GM18867 (cell line): ENCODE data around the gene SFRP5.
A peak's percentile ranks its signal among the peaks of the same experiment; 100 is the strongest.

ENCODE experiments used
- ATAC-seq: cut with Tn5 transposase; IDR thresholded peaks from one replicate; pipeline ENCODE4 v1.9.1; 2021; ENCODE audit warnings: mild to moderate bottlenecking, moderate library complexity; ENCODE audit not compliant: unreplicated experiment

The SFRP5 gene

DNA sequence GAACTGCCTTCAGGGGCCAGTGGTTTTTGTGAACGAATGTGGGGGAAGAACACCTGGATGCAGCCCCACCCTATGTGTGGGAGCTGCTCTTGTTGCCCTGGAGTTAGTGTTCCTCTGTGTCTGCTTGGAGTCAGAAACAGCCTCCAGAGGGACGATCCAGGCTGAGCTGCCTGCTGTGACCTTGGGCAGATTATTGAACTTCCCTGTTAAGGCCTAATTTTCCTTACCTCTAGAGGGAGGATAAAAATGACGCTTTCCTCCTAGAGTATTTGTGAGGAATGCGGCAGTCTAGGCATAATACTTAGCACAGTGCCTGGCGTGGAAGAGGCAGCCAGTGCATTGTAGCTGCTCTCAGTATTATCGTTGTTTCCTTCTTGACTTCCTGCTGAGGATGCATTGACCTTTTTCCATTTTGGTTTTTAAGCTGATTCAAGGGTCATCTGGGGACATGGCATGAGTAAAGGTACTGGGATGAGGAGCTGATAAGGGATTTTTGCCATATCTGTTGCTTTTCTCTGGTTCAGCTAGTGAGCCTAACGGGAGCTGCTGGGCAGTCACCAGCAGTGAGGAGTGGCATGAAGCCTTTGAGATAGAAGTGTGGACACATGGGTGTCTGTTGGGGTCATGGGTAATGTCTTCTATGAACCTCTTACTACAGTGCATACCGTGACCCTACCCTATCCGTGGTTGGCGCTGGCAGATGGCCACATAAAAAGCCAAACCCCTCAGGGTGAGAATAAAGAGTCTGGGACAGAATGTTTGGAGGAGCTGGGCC lies 28.4 kb downstream of the SFRP5 start:
- no peak for ATAC-seq

DNA sequence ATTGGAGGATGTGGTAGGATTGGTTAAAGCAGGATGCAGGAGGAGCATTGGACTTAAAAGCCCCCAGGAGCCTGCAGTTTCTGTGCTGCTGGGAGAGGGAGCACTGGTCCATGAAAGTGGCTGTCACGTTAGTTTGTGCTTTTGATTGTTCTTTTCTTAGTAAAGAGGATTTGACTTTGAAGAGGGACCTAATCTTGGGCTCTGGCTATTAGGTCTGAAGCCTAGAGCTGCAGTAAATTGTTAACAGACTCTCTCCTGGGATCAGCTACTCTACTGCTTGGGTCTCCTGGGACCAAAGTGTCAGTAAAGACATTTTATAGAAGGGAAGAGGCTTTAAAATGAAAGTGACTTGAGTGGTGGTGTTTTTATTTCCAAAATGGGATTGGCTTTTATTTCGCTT lies 31.2 kb downstream of the SFRP5 start:
- ATAC-seq, result no peak

DNA sequence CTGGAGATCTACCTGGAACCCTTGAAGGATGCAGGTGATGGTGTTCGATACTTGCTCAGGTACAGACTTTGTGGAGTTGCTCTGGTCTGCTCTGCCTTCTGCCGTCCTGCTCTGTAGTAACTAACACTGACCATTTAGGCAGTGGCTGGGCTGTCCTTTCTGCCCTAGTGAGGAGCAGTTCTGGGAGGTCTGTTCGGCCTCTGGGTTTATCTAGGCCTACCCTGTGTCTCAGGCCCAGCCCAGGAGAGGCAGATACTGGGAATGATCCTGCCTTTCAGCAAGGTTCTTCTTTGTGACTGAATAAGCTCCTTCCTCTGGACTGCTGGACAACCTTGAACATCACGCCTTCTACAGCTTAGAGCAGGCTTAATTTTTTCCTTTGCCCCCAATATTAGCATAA lies 33.2 kb downstream of the SFRP5 start:
- no peak for ATAC-seq

DNA sequence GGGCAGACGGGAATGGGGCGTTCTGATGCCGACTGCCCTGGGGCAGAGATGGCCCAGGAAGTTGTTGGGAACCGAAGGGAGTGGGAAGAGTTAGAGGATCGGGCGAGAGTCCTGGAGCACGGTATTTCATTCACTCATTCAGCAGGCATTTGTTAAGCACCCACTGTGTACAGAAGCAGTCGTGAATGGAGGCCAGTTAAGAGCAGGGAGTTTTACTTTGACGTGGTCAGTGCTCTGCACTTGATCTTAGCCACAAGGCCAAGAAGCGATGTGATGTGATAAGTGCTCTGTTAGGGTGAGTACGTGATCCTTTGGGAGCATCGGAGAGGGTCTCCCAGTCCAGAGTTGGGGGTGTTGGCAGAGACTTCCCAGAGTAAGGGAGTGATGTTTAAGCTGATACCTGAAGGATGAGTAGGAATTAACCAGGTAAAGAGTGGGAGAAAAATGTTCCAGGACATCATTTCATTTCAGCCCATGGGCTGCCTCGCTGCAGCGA lies 34.0 kb downstream of the SFRP5 start:
- ATAC-seq, result peak; percentile 12

DNA sequence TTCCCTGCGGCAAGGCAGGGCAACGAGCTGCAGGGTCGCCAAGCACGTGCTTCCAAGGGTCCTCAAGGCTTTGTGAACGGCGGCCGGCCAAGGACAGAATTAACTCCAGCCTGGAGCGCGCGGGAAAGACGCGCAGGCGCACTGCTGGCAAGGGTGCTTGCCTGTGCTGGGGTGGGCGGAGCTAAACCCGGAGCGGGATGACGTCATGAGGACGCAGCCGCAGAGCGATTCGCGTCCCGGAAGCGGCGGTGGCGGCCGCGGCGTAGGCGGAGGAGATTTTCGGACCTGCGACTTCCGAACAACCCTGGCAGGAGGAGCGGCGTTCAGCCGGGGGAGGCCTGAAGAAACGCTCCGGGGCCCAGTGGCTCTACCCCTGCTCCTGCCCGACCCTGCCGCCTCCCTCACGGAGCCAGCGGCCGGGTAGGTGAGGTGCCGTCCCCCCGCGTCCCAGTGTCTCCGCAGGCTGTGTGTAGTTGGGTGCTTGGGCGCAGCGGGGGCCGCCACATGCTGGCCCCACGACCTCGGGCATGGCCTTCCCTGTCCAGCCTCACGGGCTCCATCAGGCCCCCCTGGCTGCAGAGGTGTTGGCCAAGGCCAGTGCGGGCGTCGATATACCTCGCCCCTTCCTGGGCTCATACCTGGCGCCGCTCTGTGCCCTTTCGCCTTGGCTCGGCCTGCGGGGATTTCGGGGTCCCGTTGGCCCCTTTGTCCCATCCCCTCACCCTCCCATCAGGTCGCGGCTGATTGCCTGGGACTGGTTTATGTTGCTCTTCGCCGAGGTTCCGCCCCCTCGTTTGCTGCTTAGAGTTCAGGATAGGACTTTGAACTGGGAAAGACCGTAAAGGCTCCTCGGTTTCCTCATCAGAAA lies 34.7 kb downstream of the SFRP5 start, which contains the start of gene ZFYVE27:
ZFYVE27 (plus strand) TSS at position 227 of the 868 bp plus-strand sequence. CDS start 1,350 bp downstream, outside the sequence.
- peak; percentile 87 for ATAC-seq

DNA sequence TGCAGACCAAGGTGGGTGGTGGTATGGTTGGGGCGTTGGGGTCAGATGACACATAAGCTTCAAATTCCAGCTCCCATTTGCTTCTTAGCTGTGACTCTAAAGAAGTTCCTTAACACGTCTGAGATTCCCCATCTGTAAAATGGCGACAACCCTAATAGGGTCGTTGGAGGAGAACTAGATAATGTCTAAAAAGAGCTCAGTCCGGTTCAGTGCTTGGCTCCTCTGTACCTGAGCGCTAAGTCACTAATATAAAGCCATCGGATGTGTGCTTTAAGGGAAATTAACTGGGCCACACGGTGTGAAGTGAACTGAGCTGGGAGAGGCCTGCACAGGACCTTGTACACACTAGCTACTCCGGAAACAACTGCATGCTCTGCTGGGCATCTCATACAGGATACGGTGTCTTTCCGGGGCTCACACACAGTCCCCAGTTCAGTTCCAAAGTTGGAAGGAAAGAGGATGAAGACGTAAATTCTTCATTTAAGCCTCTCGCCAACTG lies 35.3 kb downstream of the SFRP5 start:
- ATAC-seq, result peak; percentile 25

DNA sequence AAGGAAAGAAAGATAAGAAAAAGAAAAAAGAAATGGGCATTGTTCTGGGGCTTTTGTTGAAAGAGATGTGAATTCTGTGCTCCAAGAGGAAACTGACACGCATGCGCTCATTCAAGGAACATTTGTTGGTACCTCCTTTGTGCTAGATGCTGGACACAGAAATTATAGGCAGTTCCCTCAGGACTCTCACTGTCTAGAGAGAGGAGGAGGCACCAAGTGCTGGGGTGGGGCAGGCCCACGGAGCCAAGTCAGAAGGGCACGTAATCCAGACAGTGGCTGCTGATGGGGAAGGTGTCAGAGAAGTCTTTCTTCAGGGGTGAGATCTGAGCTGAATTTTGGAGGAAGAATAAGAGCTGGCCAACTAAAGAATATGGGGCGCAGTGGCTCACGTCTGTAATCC lies 37.8 kb downstream of the SFRP5 start:
- ATAC-seq, result no peak

DNA sequence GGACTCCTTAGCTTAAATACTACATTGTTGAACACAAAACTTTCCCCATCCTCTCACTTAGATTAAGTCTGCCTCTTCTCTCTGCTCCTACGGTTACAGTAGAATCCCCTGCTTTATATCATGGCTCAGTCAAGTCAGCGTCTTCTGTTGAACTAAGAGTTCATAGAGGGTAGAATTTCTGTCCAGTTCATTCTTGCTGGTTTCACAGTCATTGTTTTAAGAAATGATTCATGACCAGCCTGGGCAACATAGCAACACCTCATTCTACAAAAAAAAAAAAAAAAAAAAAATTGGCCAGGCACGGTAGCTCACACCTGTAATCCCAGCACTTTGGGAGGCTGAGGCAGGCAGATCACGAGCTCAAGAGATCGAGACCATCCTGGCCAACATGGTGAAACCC lies 38.5 kb downstream of the SFRP5 start:
- ATAC-seq, result no peak

DNA sequence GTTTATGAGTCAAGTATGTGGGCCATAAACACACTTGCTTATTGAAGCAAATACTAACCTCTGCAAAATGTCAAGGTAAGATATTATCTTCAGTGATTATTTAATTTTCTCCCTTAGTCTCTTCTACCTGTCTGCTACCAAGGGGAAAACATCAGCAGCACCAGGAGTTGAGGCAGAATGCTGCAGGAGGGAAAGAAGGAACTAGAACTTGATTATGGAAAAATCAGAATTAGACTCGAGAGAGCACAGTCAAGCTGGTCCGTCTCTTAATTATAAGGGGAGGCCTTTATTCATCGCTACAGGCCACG lies 39.8 kb downstream of the SFRP5 start:
- no peak for ATAC-seq

DNA sequence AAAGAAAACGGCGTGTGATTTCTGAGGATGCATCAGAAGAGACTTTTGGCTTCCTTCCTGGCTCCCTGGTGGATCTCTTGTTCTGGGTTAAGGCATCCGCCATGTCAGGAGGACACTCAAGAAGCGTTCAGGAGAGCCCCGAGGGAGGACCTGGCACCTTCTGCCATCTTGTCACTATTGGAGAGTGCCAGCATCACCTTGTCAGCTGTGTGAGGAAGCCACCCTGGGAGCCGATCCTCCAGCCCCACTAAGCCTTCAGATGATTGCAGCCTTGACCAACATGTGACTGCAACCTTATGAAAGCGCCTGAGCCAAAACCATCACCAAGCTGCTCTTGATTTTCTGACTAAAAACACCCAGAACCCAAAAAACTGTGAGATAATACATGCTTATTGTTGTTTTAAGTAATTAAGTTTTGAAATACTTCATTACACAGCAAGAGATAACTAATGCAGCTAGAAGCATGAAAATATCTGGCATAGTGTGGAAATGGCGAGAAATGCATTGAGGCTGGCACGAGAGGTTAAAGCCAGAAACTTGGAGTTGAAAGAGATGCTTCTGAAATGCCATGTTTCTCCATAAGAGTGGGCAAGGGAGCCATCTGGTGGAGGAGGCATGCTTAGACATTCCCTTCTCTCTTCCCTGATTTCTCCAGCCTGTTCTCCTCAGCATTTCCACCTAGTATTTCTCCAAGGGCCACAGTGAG lies 40.3 kb downstream of the SFRP5 start:
- ATAC-seq, result no peak

DNA sequence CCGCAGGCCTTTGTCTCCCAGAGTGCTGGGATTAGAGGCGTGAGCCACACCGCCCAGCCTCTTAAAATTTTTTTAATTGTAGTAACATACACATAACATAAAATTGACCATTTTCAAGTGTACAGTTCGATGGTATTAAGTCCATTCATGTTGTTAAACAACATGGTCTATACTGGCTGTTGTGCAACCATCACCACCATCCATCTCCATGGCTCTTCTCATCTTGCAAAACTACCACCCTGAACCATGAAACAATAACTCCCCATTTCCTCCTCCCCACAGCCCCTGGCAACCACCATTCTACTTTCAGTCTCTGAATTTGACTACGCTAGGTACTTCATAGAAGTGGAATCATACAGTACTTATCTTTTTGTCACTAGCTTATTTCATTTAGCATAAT lies 42.8 kb downstream of the SFRP5 start:
- no peak for ATAC-seq

DNA sequence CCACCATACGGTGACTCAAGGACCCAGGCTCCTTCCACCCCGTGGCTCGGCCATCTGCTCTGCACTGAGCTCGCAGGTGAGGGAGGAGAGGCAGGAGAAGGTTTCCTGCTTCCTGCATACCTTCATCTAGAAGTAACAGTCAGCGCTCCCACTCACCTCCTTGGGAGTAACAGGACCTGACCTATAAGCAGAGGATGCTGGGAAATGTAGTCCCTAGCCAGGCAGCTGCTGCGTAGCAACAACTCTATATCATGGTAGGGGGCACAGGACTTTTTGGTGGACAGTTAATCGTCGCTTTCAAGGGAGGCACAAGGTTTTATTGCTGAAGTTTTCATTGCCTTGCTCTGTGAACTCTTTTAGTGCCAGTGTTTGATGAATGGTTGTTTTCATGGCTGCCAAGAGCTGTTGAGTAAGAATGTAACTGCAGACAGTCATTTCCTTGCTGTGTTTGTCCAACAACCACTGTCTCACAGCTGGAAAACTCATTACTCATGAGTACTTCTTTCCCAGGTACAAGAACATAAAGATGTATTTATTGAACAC lies 45.1 kb downstream of the SFRP5 start:
- no peak for ATAC-seq

DNA sequence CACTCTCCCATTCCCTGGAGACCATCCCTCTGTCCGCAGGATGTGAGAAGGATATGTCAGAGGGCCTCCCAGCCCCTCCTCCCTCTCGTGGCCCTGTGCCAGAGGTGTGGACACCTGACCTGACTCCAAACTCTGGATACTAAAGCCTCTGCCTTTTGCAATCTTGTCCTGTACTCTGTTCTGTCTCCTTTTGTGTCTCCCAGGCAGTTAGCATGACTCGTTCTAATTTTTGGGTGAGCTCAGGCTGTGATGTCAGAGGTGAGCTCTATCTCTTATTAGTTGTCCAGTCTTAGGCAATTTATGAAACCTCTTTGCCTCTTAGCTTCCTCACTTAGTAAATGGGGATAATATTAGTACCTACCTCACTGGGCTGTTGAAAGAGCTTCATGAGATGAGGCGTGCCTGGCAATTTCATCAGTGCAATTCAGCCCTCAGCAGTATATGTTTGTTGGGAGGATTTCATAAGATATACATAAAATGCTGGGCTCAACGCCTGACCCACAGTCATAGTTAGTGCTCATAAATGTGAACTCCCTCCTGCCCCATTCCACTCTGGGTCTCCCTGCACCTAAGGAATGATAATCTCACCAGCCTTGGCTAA lies 47.4 kb downstream of the SFRP5 start:
- no peak for ATAC-seq

DNA sequence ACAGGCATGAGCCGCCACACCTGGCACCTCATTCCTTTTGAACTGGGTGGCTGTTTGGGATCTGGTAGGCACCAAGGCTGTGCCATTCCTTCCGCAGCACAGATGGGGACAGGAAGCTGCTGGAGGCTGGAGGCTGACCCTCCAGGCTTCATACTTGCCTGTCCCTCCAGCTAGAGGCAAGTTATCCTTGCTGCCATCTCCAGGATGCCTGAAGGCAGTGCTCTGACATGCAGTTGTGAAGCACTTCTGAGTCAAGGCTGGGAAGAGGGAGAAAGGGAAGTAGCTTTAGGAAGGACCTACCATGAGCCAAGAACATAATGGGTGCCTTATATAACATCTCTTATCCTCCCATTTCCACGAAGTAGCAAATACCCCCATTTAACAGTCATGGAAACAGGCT lies 48.8 kb downstream of the SFRP5 start:
- ATAC-seq, result no peak

DNA sequence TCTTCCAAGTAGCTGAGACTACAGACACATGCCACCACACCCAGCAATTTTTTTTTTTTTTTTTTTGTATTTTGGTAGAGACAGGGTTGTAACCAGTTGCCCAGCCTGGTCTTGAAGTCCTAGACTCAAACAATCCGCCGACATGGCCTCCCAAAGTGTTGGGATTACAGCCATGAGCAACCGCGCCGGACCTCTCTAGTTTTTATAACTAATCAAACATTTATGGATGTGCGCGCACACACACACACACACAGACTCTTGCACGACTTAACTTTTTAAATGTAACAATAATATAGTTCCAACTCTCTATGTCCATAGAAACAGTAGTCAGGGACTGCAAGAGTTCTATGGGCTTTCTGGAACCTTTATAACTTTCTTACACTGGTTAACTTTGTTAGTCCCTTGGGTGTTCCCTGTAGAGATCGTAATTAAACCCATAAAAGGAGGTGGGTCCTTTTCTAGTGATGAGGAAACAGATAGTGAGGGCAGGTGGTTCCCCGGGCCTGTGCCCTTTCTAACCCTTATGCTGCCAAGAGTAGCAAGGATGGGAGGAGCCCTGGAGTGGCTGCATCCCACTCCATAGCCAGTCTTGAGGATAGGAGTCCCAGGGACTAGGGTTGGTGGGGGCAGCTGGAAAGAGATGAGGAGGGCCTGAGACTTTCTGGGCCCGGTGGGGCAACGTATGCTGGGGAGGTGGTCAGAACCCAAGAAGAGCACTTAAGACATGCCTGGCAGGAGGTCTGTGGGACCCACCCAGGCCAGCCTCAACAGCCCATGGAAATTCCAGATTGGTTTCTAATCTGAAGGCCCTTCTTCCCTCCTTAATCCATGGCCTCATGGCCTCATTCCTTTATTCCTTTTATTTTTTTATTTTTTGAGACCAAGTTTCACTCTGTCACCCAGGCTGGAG lies 49.7 kb downstream of the SFRP5 start:
- ATAC-seq, result no peak

DNA sequence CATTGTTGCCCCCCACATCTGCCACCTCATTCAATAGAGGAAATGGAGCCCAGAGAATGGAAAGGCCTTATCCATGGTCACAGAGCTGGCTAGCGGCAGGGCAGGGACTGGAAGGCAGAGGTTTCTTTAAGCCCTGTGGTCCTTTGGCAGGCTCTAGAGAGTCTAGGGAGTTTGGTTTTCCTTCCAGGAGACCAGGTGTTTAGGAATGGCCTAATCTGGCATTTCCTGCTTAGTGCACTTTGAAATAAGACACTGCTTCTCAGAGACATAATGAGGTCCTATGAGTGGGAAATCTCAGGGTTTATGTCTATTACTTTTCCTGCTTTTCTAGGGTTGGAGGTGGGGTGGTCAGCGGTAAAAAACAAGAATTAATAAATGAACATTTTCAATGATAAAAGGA lies 52.2 kb downstream of the SFRP5 start:
- ATAC-seq, result no peak

DNA sequence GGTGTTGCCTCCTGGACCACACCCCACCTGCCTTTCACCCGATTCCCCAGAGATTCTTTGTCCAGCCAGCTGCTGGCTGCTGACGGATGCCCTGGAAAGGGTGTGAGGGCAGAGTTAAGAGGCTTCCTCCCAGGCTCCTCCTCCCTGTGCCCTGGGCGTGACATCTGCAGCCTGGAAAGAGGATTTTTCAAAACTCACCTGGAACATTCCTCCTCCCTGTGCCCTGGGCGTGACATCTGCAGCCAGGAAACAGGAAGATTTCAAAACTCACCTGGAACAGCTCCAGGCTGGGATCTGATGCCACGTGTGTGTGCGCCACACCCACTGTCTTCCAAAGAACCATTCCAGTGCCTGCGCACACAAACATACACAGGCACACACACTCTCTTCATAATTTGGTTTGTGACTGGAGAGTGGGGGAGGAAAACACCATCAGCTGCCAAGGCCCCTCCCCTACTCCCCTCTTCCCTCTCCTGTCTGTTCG lies 53.1 kb downstream of the SFRP5 start:
- ATAC-seq, result no peak

DNA sequence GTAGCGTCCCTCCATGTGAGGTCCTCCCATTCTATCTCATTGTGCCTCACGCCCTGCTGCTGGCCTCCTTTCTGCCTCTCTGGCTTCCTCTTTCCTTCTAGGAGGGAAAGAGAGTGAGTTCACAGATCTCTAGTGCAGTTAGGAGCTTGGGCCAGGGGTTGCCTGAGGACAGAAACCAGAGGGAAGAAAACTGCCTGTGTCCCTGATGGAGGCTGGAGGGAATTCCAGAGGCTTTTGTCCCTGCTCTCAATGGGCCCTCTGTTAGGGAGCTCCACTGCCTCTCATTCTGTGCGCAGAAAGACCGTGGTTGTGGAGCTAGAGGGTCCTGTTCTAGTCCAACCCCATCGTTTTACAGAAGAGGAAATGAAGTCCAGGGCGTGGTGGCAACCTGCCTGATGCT lies 53.6 kb downstream of the SFRP5 start:
- no peak for ATAC-seq

DNA sequence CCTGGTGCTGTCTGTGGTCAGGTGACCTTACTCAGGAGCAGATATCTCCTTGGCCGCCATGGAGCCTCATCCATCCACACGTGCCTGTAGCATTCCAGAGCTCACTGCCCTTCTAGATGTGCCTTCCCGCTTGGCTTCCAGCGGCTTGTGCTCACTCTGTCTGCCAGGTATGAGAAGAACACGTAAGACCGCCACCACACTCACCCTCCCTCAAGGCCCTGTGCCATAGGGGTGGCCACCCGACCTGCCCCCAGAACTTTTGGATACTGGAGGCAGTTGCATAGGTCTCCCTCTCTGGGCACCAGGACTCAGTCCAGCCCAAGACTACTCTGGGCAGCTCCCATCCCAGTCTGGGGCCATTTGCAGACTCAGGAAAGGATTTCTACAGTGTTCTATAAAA lies 54.2 kb downstream of the SFRP5 start:
- ATAC-seq, result no peak
